ENCODE data around the gene LGALSL.

LGALSL gene

DNA sequence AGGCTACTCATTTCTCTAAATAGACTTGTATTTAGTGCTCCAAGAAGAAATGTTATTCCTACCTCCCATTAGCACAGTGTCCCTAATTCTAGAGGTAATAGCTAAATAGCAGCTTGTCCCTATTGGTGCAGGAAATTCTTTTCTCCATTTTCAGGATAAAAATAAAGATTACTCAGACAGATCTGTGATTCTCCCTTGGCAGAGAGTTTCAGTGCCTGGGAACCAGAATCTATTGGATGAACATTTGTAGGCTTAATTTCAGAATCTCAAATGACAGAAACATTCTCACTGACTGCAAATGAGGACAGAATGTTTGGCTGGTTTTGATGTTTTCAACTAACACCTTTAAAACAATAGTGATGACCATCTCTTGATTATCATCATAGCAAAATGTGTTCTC is 33.3 kb upstream of the LGALSL start:
- Histone ChIP-seq H3K4me3 (ENCODE audit: insufficient read depth, low read length, poor library complexity, severe bottlenecking) (no peak overlapping the region), H2AFZ (ENCODE audit: low read depth, low read length, severe bottlenecking) (no peak overlapping the region), H4K20me1 (ENCODE audit: low read depth, low read length) (no peaks in the 10 kb centered on the region), H3K9ac (ENCODE audit: low read length) (no peak overlapping the region), H3K36me3 (ENCODE audit: low read length) (no peaks in the 10 kb centered on the region), H3K27ac (ENCODE audit: low read depth, low read length) (no peak overlapping the region), H3F3A (ENCODE audit: insufficient read depth) (no peaks in the 10 kb centered on the region), H3K4me2 (ENCODE audit: low read depth, low read length, poor library complexity, severe bottlenecking) (no peak overlapping the region), H3K27me3 (ENCODE audit: low read length) (no peaks in the 10 kb centered on the region), H3K9me3 (ENCODE audit: insufficient read depth, low read length) (no peaks in the 10 kb centered on the region), H3K9me2 (replicated peaks; ENCODE audit: insufficient read depth, low read length) (no peaks in the 10 kb centered on the region), H3K79me2 (ENCODE audit: insufficient read depth, low read length) (no peaks in the 10 kb centered on the region)
- no peak for TF ChIP-seq EZH2phosphoT487 (conservative IDR thresholded peaks at IDR 0.05; ENCODE audit: low read length)
- TF ChIP-seq, protein P1, sequence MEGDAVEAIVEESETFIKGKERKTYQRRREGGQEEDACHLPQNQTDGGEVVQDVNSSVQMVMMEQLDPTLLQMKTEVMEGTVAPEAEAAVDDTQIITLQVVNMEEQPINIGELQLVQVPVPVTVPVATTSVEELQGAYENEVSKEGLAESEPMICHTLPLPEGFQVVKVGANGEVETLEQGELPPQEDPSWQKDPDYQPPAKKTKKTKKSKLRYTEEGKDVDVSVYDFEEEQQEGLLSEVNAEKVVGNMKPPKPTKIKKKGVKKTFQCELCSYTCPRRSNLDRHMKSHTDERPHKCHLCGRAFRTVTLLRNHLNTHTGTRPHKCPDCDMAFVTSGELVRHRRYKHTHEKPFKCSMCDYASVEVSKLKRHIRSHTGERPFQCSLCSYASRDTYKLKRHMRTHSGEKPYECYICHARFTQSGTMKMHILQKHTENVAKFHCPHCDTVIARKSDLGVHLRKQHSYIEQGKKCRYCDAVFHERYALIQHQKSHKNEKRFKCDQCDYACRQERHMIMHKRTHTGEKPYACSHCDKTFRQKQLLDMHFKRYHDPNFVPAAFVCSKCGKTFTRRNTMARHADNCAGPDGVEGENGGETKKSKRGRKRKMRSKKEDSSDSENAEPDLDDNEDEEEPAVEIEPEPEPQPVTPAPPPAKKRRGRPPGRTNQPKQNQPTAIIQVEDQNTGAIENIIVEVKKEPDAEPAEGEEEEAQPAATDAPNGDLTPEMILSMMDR (IDR thresholded peaks at IDR 0.05; ENCODE audit: insufficient read depth, low read length, poor library complexity, severe bottlenecking), result no peak

DNA sequence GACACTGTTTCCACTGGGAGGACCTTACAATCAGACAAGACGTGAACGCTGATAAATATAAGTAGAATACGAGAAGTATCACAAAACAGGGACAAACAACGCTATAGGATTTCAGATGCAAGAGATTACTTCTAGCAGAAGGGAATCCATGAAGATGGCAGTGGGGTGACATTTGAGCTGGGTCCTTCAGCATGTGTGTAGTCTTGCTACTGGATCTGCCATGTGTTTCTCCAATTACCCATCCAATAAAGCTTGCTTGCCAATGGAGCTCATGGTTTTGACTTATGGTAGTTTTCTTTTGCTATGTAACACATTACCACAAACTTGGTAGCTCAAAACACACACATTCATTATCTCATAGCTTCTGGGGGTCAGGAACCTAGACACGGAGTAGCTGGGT is 32.8 kb upstream of the LGALSL start:
- Histone ChIP-seq H3K9me3 (ENCODE audit: insufficient read depth, low read length) (no peaks in the 10 kb centered on the region), H3F3A (ENCODE audit: insufficient read depth) (no peaks in the 10 kb centered on the region), H3K27ac (ENCODE audit: low read depth, low read length) (no peak overlapping the region), H3K27me3 (ENCODE audit: low read length) (no peaks in the 10 kb centered on the region), H3K36me3 (ENCODE audit: low read length) (no peaks in the 10 kb centered on the region), H3K9me2 (replicated peaks; ENCODE audit: insufficient read depth, low read length) (no peaks in the 10 kb centered on the region), H4K20me1 (ENCODE audit: low read depth, low read length) (no peaks in the 10 kb centered on the region), H3K9ac (ENCODE audit: low read length) (no peak overlapping the region), H2AFZ (ENCODE audit: low read depth, low read length, severe bottlenecking) (no peak overlapping the region), H3K4me3 (ENCODE audit: insufficient read depth, low read length, poor library complexity, severe bottlenecking) (no peak overlapping the region), H3K79me2 (ENCODE audit: insufficient read depth, low read length) (no peaks in the 10 kb centered on the region), H3K4me2 (ENCODE audit: low read depth, low read length, poor library complexity, severe bottlenecking) (no peak overlapping the region)
- TF ChIP-seq, protein P1 (IDR thresholded peaks at IDR 0.05; ENCODE audit: insufficient read depth, low read length, poor library complexity, severe bottlenecking), result no peak
- no peak for TF ChIP-seq EZH2phosphoT487 (conservative IDR thresholded peaks at IDR 0.05; ENCODE audit: low read length)

DNA sequence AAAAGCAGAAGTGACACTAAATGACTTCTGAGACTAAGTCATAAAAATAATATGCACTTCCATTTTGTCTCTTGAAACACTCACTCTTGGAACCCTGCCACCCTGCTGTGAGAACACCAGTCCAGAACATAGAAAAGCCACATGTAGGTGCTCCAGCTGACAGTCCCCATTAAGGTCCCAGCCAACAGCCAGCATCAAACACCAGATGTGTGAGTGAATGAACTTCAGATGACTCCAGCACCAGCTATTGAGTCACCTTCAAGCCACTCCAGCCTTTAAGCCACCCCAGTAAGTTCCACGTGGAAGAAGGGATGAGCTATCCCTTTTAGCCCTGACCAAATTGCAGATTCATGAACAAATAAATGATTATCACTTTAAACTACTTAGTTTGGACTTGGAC is 31.5 kb upstream of the LGALSL start:
- H3K79me2 ChIP-seq (ENCODE audit: insufficient read depth, low read length), result no peaks in the 10 kb centered on the region
- no peaks in the 10 kb centered on the region for H3F3A ChIP-seq (ENCODE audit: insufficient read depth)
- H2AFZ ChIP-seq (ENCODE audit: low read depth, low read length, severe bottlenecking), result no peak overlapping the region
- H3K4me3 ChIP-seq (ENCODE audit: insufficient read depth, low read length, poor library complexity, severe bottlenecking), result no peak overlapping the region
- H3K9ac ChIP-seq (ENCODE audit: low read length), result no peak overlapping the region
- no peaks in the 10 kb centered on the region for H3K9me3 ChIP-seq (ENCODE audit: insufficient read depth, low read length)
- no peaks in the 10 kb centered on the region for H4K20me1 ChIP-seq (ENCODE audit: low read depth, low read length)
- H3K4me2 ChIP-seq (ENCODE audit: low read depth, low read length, poor library complexity, severe bottlenecking), result no peak overlapping the region
- no peak overlapping the region for H3K27ac ChIP-seq (ENCODE audit: low read depth, low read length)
- H3K9me2 ChIP-seq (replicated peaks; ENCODE audit: insufficient read depth, low read length), result no peaks in the 10 kb centered on the region
- H3K27me3 ChIP-seq (ENCODE audit: low read length), result no peaks in the 10 kb centered on the region
- no peak for TF ChIP-seq EZH2phosphoT487 (conservative IDR thresholded peaks at IDR 0.05; ENCODE audit: low read length)
- TF ChIP-seq, protein P1 (IDR thresholded peaks at IDR 0.05; ENCODE audit: insufficient read depth, low read length, poor library complexity, severe bottlenecking), result no peak
- H3K36me3 ChIP-seq (ENCODE audit: low read length), result no peaks in the 10 kb centered on the region
